CD4-positive, alpha-beta T cell treated with Interleukin-12 subunit alpha and Interleukin-12 subunit beta, for 1 hour (primary cell): ENCODE results near the gene TRAPPC11.

ENCODE experiments used
- DNase-seq: peaks from one replicate; pipeline ENCODE4 v3.0.0-alpha.2; 2020

Gene TRAPPC11

DNA sequence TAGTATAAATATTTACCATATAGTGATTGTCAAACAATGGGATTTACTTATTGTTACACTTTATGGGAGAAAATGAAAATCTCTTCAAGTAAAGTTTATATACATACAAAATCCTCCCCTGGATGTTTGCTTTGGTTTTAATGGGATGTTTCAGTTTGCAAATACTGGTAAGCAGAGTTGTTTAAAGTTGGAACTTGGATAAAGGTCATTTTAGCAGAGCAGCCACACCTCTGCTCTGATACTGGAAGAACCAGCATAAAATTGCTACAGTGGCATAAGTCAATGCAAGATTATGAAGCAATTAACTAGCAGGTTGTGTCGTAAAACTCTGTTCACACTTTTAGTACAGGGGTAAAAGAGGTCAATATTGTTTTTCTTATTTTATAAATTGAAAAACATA is 101.2 kb downstream of the TRAPPC11 start:
- no peak for DNase-seq
